Astrocyte (in vitro differentiated cells and primary cell): Measurements from ENCODE around the gene C9orf152.

Source experiments
- CTCF ChIP-seq: IDR thresholded peaks from 2 replicates; pipeline ENCODE4 v1.5.1; 2011; ENCODE audit warnings: low read depth, mild to moderate bottlenecking, inconsistent platforms, low read length, moderate library complexity; ENCODE audit not compliant: insufficient read depth
- EZH2 ChIP-seq: IDR thresholded peaks from 2 replicates; pipeline ENCODE4 v1.6.1; 2012; ENCODE audit warnings: mild to moderate bottlenecking, low read length, inconsistent platforms; ENCODE audit not compliant: insufficient read depth

GRCh38 chr9:110214586-110215355 lies 6.8 kb upstream of the C9orf152 start:
- TF ChIP-seq CTCF: no peak
- no peak for TF ChIP-seq EZH2
